Fibroblast of skin of left biceps (primary cell): ENCODE measurements around the gene ZNF124.
"Not testable (repeated sequence)": the region's sequence is repeated elsewhere in the genome, so short reads cannot be mapped to it uniquely, and the experiment has no call there.

Source experiments
- DNase-seq, 2 experiments: peaks; one replicate each; pipeline ENCODE4 v3.0.0-alpha.2; 2013; ENCODE audit warnings: low read depth in 2 of 2

The ZNF124 gene

GRCh38 chr1:247171875-247172563 lies at the start of gene ZNF124:
Gene ZNF124, minus strand, starts transcription at chr1:247172020. Its CDS starts 143 bp downstream, at chr1:247171877.
- DNase-seq: not testable (repeated sequence)

- DNase-seq: not testable (repeated sequence)
These were observed 48.5 kb upstream of the ZNF124 start for GRCh38 chr1:247220280-247220679.

- DNase-seq: no peak
These were observed 46.4 kb upstream of the ZNF124 start for GRCh38 chr1:247218121-247218651.

- no peak for DNase-seq
These were observed 44.4 kb upstream of the ZNF124 start for GRCh38 chr1:247216261-247216660.

- no peak for DNase-seq
These were observed 41.1 kb upstream of the ZNF124 start for GRCh38 chr1:247212627-247213617.

GRCh38 chr1:247212012-247212411 lies 40.2 kb upstream of the ZNF124 start:
- no peak for DNase-seq

GRCh38 chr1:247211339-247211738 lies 39.5 kb upstream of the ZNF124 start:
- DNase-seq: no peak

GRCh38 chr1:247210376-247211117 lies 38.7 kb upstream of the ZNF124 start:
- peak; percentile 54 to 61 for DNase-seq

GRCh38 chr1:247210062-247210375 lies 38.2 kb upstream of the ZNF124 start:
- DNase-seq: no peak

- DNase-seq: no peak
These were observed 37.6 kb upstream of the ZNF124 start for GRCh38 chr1:247209396-247209795.

- no peak for DNase-seq
These were observed 32.4 kb upstream of the ZNF124 start for GRCh38 chr1:247204177-247204647.

- no peak for DNase-seq
These were observed 27.0 kb upstream of the ZNF124 start for GRCh38 chr1:247198781-247199180.

- DNase-seq: no peak
These were observed 22.1 kb upstream of the ZNF124 start for GRCh38 chr1:247193958-247194357.

- no peak for DNase-seq
These were observed 18.4 kb upstream of the ZNF124 start for GRCh38 chr1:247189981-247190798.

GRCh38 chr1:247185667-247186066 lies 13.8 kb upstream of the ZNF124 start:
- DNase-seq: no peak

- no peak for DNase-seq
These were observed 12.4 kb upstream of the ZNF124 start for GRCh38 chr1:247184254-247184653.

GRCh38 chr1:247182994-247183393 lies 11.2 kb upstream of the ZNF124 start:
- DNase-seq: no peak

GRCh38 chr1:247180581-247180980 lies 8.8 kb upstream of the ZNF124 start:
- DNase-seq: no peak

GRCh38 chr1:247177755-247178154 lies 5.9 kb upstream of the ZNF124 start:
- DNase-seq: no peak

- no peak for DNase-seq
These were observed 3.6 kb upstream of the ZNF124 start for GRCh38 chr1:247175458-247175857.

- DNase-seq: no peak
These were observed 1.6 kb upstream of the ZNF124 start for GRCh38 chr1:247173431-247173830.
